NOMO-1 treated with DMSO at 0.1 percent for 48 hours (cell line): Measurements from ENCODE around the gene NRL.

Experiments used
- DNase-seq: peaks from one replicate; lab custom pipeline; 2025; ENCODE audit not compliant: unreplicated experiment; lab: John Stamatoyannopoulos, UW

Gene NRL

DNA sequence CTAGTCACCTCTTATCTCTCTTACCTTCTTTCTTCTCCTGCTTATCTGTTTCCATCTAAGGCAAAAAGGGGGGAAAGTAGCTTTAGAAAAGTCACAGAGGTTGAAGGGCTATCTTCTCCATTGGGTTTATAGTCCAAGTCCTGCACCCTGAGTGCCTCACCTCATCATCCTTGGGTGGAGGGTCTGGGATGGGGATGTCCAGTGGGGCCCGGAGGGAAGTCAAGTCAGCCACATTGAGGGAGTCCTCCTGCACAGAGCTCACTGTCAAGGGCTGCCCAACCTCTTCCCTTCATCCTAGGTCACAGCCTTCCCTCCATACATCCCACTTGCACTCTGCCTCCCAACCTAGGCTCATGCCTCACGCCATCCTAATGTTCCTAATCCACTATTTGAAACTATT, 30.5 kb upstream of the NRL start:
- no peak for DNase-seq

DNA sequence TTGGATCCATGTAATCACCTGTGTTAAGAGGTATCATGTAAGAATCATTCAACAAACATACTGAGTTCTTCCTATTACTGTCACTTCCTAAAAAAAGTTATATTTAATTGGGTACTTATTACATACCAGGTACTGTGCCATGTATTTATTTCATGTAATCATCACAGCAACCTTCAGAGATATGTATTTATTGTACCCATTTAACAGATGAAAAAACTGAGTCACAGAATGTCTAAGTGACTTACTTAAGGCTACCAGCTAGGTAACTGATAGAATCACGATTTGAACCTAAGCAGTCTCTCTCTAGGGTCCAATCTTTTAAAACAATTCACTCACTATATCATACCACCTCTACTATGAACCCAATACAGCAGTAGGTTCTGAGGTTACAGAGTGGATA, 29.7 kb upstream of the NRL start:
- DNase-seq, result no peak

- DNase-seq, result no peak
Observed at GRCh38 chr14:24143511-24143910, 28.8 kb upstream of the NRL start.

- DNase-seq, result peak; percentile 99
Observed at GRCh38 chr14:24141097-24141880, 26.5 kb upstream of the NRL start, which contains the start of gene EMC9. EMC9 (minus strand) TSS chr14:24141591; CDS start chr14:24141304, 287 bp downstream.

DNA sequence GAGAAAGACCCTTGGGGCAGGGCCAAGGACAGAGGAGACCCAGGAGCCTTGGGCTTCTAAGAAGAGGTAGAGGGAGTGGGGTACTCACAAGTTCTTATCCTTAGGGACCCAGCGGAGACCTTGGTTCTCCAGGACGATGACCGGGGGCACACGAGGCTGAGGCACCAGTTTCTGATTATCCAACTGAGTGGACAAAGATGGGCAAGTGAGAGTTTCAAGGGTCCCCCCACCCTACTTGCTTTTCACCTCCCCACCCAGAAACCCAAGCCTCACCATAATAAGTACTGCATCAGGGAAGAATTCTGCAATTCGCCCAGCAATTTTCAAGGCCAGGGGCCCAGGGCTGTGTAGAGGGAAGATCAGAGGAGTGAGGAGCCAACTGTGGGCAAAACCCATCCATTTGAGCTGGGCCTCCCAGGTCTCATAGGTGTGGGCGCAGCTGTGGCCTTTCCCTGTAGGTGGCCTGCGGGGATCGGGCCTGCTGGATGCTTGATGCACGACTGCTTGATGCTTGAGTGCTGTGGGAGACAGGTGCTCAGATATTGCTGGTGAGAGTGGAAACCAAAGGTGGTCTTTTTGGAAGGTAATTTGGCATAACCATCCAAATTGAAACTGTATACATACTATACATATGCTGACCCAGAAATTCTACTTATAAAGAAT, 24.7 kb upstream of the NRL start:
- DNase-seq, result no peak

DNA sequence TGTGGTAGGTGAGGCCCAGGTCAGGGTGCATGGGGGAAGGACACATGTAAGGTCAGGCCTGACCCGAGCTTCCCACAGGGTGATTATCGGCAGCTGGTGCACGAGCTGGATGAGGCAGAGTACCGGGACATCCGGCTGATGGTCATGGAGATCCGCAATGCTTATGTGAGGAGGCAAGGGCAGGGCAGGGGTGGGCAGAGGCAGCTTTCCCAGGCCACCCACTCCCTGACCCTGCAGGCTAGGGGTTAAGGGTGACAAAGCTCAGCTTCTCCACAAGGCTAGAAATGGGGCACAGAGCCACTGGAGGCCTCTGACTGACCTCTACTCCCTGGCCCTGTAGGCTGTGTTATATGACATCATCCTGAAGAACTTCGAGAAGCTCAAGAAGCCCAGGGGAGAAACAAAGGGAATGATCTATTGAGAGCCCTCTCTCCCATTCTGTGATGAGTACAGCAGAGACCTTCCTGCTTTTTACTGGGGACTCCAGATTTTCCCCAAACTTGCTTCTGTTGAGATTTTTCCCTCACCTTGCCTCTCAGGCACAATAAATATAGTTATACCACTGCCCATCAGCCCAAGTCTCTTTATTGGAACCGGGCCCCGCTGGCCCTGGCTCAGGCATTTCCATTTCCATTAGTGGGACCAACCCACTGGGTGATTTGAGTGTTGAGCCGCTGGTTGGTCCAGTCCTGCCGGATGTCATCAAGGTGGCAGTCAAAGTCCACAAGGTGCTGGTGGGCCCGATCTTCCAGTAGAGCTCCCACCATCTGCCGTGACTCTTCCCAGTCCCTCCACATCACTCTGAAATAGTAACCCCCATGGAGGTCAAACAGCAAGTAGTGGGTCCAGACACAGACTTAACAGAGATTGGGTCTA, 23.9 kb upstream of the NRL start:
- DNase-seq, result no peak

- no peak for DNase-seq
Observed at GRCh38 chr14:24137529-24138395, 23.0 kb upstream of the NRL start.

DNA sequence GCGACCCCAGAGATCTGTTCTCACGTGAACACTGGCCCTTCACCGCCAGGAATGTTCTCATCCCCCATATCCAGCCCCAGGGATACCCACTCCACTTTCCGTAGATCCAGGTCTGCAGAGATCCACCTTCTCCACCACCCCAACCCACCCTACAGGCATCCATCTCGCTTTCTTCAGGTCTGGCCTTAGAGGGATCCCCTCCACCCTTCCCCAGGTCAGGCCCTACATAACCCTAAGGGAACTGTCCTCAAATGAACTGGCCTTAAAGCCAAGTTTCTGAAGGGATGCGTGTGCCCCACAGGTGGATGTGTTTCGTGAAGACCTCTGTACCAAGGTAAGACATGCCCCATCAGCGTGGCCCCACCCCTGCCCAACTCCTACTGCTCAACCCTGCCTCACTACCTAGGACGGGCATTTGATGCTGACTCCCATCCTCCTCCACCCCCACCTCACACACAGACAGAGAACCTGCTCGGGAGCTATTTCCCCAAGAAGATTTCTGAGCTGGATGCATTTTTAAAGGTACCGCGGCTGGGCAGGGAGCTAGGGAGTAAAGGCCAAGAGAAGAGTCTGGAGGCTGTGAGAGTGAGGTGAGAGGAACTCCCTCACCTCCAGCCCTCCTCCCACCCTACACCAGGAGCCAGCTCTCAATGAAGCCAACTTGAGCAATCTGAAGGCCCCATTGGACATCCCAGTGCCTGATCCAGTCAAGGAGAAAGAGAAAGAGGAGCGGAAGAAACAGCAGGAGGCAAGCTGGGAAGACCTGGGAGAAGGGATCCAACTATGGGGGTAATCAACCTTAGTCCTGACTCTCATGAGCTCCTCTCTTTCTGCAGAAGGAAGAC, 22.2 kb upstream of the NRL start:
- DNase-seq, result no peak

DNA sequence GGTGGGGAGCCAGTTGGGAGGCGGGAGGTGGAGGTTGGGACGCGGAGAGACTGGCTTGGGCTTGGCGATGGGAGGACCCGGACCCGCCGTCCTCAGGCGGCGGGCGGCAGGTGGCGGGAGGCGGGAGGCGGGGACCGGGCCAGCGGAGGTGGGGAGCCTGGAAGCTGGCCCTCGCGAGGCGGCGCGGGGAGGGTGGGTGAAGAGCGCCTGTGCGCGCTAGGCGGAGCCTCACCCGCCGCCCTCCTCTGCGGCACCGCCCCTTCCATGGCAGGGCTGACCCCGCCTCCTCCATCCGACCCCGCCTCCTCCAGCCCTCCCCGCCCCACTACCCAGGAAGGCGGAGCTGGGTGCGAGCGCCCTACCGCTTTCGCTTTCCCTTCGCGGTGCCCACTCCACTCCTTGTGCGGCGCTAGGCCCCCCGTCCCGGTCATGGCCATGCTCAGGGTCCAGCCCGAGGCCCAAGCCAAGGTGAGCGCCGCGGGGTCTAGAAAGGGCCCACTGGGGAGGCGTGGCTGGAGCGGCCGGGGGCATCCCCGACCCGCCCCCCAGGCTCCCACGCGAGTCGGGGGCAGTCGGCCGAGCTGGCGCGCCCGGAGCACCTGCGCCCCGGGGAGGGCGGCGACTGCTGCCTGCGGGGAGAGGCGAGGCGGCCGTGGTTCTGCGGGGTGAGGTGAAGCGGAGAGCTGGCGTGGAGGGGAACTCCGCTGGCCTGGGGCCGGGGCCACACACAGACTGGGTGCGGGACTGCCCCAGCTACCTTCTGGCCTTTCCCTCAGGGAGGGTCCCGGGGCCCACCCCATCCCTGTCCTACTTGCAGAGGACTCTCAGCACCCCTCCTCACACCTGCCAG, 21.3 kb upstream of the NRL start, which contains the start of gene PSME1:
TSS of gene PSME1 (plus strand) at position 361 of the 850 bp plus-strand sequence. CDS start at position 430, 69 bp downstream.
- DNase-seq, result peak; percentile 87

DNA sequence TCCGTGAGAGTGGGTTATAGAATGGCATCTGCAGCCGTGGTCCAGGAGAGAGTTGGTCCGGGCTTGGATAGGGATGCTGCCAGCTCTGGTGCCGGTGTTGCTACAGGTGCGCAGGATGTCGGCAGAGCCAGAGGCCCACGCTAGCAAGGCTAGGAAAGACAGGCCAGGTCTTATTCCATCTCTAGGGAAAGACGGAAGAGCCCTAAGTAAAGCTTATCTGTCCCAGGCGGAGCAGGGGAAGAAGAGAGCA, 20.8 kb upstream of the NRL start:
- no peak for DNase-seq

DNA sequence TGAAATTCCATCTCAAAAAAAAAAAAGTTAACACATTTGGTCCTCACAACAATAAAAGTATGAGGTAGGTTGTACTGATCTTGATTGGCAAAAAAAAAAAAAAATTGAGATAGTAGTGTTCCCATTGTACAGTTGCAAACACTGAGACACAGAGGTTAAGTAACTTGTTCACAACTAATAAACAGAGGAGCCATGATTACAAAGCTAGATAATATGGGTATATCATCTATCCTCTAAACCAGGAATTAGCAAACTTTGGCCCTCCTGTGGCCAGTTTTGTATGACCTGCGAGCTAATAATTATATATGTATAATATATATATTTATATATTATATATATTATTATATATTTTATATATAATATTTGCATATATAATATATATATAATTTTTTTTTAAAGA, 19.0 kb upstream of the NRL start:
- DNase-seq, result no peak

GRCh38 chr14:24132976-24133375, 18.2 kb upstream of the NRL start:
- no peak for DNase-seq

- DNase-seq, result no peak
Observed at GRCh38 chr14:24132061-24132685, 17.4 kb upstream of the NRL start.

GRCh38 chr14:24131549-24131966, 16.8 kb upstream of the NRL start:
- DNase-seq, result no peak

DNA sequence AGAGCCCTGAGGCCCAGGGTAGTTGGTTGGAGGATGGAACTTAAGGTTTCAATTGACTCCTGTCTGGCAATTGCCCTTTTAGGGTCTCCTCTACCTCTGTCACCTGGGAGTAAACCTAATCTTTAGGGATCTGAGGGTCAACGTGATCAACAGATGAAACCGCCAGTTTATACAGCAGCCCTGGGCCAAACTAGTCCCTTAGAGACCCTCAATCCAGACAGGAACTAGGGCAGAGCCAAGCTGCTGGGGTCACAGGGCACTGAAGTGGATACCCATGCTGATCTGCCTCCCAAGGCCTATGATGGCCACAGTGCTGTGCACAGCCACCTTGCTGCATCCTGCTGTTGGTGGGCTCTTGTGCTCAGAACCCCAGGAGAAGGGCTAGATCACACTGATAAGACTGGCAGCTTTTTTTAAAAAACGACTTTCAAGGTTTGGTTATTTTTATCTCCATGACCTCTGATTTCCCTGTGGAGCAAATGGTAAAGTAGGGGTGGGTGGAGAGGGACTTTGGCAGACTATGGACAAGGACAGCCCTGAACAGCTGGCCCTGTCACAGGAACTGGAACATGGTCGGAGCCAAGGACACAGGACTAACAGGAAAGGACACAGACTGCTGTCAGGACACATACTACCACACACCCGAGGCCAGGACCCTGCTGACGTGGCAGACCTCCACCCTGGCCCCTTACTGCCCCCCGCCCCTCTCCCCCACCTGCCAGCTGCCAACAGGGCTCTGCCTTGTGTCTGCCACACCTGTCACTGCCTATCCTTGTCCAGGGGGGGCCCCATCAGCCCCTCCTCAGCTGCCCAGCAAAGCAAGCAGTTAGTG, 16.2 kb upstream of the NRL start:
- DNase-seq, result no peak

DNA sequence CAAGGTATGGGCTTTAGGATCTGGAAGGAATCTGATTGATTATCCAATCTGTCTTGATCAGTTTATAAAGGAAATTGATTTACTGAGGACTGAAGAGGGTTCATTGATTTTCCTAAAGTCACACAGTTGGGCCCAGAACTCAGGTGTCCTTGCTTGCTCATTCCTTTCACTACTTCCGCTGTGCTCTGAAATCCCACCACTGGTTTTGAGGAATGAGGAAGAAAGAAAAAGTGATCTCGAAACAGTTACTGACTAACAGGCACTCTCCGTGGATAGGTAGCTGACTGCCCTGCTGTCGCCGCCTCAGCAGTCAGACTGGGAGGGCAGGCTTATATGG, 15.6 kb upstream of the NRL start, which contains the start of gene FITM1:
TSS of gene FITM1 (plus strand) at position 280 of the 337 bp plus-strand sequence. CDS start 905 bp downstream, outside the sequence.
- peak; percentile 76 for DNase-seq

- no peak for DNase-seq
Observed at GRCh38 chr14:24129410-24129998, 14.8 kb upstream of the NRL start.
